Measurements from ENCODE around the gene AQP6. TPM values are rescaled to one million over a fixed set of nuclear protein-coding genes. Genes with fewer than 3 reads are reported as not detected.

Gene AQP6
- total and polyA plus RNA-seq, 8 donors: 0.06 to 0.31 (median 0.14) TPM; not detected in 4

DNA sequence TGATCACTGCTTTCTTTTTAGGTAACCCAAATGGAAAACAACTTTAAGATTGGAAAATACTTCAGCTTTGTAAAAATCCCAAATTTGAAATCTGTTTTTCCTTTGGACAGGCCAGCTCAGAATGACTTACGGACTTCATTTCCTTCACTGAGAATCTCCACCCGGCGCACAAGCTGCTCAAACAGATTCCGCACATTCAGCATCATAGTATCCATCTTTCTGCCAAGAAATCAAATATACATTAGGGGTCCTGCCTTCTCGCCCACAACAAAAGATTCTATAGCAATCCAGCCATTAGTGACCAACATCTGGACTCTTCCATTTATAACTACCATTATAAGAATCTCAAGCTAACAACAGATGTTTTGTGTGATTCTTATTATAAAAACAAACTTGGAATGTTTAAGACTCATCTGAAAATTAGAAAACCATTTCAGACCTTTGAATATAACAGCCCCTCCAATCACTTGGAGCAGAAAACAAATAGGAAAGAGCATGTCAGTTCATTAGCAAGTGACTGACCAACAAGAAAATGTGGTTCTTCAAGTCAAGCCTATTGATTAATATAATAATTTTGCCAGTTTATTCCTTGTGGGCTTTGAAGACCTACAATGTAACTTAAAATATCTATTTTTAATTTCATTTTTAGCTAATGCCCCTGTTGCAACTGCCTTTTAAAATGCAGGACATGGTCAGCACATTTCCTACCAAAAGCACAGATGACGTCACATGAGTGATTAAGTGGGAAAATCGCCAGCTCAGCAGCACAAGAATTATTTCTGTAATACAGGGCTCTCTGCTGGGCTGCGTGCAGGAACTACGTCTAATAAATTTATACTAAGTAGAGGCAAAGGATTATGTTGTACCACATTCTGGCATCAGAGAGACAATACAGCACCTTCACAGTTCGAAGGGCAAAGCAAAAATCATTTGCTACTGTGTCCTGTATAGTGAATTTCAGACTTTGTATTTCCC lies 44.0 kb downstream of the AQP6 start:
- FAIRE-seq (no peak), DNase-seq (peak in 2 of 6 donors; percentile 28 to 41), ATAC-seq (peak in 3 of 4 donors; percentile 64 to 89 (median 69))
- Histone ChIP-seq H3K4me1 (no peaks in the 10 kb centered on the region), H3K27me3 (no peaks in the 10 kb centered on the region), H3K27ac (peak overlapping the region in 1 of 4 donors; percentile 45), H3K9me3 (no peaks in the 10 kb centered on the region), H3K36me3 (no peaks in the 10 kb centered on the region), H3K4me3 (no peak overlapping the region)
- intact Hi-C loops (cut with DNase I): no loop called here
- 67 to 69% methylated on average over 10 of the region's 10 CpGs for WGBS, 2 donors
- TF ChIP-seq, protein P1, sequence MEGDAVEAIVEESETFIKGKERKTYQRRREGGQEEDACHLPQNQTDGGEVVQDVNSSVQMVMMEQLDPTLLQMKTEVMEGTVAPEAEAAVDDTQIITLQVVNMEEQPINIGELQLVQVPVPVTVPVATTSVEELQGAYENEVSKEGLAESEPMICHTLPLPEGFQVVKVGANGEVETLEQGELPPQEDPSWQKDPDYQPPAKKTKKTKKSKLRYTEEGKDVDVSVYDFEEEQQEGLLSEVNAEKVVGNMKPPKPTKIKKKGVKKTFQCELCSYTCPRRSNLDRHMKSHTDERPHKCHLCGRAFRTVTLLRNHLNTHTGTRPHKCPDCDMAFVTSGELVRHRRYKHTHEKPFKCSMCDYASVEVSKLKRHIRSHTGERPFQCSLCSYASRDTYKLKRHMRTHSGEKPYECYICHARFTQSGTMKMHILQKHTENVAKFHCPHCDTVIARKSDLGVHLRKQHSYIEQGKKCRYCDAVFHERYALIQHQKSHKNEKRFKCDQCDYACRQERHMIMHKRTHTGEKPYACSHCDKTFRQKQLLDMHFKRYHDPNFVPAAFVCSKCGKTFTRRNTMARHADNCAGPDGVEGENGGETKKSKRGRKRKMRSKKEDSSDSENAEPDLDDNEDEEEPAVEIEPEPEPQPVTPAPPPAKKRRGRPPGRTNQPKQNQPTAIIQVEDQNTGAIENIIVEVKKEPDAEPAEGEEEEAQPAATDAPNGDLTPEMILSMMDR (IDR thresholded peaks at IDR 0.05): no peak

DNA sequence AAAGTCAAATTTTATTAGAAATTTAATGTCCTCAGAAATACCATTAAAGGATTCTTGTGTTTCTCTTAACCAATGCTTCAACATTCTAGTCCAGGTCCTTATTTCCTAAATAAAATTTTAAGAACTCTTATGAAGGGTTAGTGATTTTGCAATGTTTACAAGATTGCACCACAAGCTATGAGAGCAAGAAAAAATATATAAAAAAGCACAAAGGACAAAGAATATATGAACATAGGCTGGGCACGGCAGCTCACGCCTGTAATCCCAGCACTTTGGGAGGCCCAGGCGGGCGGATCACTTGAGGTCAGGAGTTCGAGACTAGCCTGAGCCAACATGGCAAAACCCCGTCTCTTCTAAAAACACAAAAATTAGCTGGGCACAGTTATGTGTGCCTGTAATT lies 44.9 kb downstream of the AQP6 start:
- FAIRE-seq (no peak), DNase-seq (no peak), ATAC-seq (peak in 2 of 4 donors; percentile 12 to 59)
- no peaks in the 10 kb centered on the region for H3K4me1 ChIP-seq
- H3K27ac ChIP-seq: peak overlapping the region in 1 of 4 donors; percentile 45
- H3K36me3 ChIP-seq: no peaks in the 10 kb centered on the region
- no peaks in the 10 kb centered on the region for H3K9me3 ChIP-seq
- WGBS, 2 donors: 87 to 89% methylated on average over 6 of the region's 6 CpGs
- intact Hi-C loops (cut with DNase I): no loop called here
- no peaks in the 10 kb centered on the region for H3K27me3 ChIP-seq
- TF ChIP-seq, protein P1 (IDR thresholded peaks at IDR 0.05): no peak
- no peak overlapping the region for H3K4me3 ChIP-seq

DNA sequence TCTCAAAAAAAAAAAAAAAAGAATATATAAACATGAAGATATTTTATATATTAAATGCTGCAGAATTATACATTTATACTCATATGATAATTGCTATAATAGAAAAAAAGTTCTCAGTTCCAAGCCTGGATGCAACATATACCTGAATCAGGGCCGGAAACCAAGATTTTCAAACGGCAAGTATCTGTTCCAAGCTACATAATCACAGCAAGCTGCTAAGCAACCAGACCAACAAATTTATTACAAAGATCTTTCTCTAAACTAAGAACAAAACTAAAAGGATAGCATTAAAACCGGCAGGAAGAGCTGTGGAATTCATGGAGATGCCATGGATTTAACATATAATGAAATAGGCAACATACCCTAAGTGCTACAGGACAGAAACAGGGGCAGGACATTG lies 45.4 kb downstream of the AQP6 start:
- Histone ChIP-seq H3K4me3 (no peak overlapping the region), H3K27ac (no peak overlapping the region), H3K36me3 (no peaks in the 10 kb centered on the region), H3K27me3 (no peaks in the 10 kb centered on the region), H3K9me3 (no peaks in the 10 kb centered on the region), H3K4me1 (no peaks in the 10 kb centered on the region)
- FAIRE-seq (no peak), ATAC-seq (no peak), DNase-seq (no peak)
- intact Hi-C loops (cut with DNase I): no loop called here
- TF ChIP-seq, protein P1 (IDR thresholded peaks at IDR 0.05): no peak
- 81 to 86% methylated on average over 3 of the region's 3 CpGs for WGBS, 2 donors

DNA sequence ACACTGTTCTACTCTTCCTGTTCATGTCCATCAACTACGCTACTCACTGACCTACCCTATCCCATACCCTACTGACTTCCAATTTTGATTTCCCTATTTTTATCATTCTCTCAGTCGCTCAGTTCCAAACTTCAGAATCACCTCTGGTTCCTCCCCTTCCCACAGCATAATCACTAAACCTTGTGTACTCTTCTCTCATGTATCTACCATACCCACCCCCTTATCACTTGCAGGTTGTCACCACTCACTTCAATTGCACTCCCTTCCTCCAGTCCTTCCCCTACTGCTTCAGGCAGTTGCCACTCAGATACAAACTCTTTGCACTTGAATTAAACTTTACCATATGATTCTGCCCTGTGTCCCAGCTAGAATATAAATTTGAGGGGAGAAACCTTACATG lies 46.2 kb downstream of the AQP6 start:
- no peaks in the 10 kb centered on the region for H3K9me3 ChIP-seq
- intact Hi-C loops (cut with DNase I): no loop called here
- H3K27me3 ChIP-seq: no peaks in the 10 kb centered on the region
- 89 to 94% methylated on average over 2 of the region's 2 CpGs for WGBS, 2 donors
- TF ChIP-seq, protein P1 (IDR thresholded peaks at IDR 0.05): no peak
- no peaks in the 10 kb centered on the region for H3K4me1 ChIP-seq
- no peak overlapping the region for H3K27ac ChIP-seq
- FAIRE-seq: no peak
- no peak overlapping the region for H3K4me3 ChIP-seq
- no peak for ATAC-seq
- no peaks in the 10 kb centered on the region for H3K36me3 ChIP-seq
- DNase-seq: no peak

DNA sequence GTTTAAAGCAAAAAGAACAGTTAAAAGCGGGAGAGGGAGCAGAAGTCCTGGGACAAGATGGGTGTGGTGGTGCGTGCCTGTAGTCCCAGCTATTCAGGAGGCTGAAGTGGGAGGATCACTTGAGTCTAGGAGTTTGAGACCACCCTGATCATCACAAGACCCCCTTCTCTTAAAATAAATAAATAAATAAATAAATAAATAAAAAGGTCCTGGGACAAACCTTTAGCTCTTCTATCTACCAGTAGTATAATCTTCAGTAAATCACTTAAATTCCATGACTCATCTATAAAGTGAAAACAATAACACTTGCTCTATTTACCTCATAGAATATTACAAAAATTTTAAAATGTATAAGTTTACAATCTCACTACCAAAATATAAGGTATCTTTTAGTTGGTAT lies 46.8 kb downstream of the AQP6 start:
- ATAC-seq (no peak), FAIRE-seq (no peak), DNase-seq (no peak)
- no peaks in the 10 kb centered on the region for H3K36me3 ChIP-seq
- no peak overlapping the region for H3K4me3 ChIP-seq
- 97% methylated on average over 2 of the region's 2 CpGs for WGBS, 2 donors
- no peaks in the 10 kb centered on the region for H3K4me1 ChIP-seq
- H3K27me3 ChIP-seq: no peaks in the 10 kb centered on the region
- intact Hi-C loops (cut with DNase I): no loop called here
- TF ChIP-seq, protein P1 (IDR thresholded peaks at IDR 0.05): no peak
- no peaks in the 10 kb centered on the region for H3K9me3 ChIP-seq
- no peak overlapping the region for H3K27ac ChIP-seq
